T-helper 1 cell treated with Interleukin-12 subunit alpha and Interleukin-12 subunit beta and Interleukin-4 antibody, amounts not matched to agents 30 ng/mL and 1 ng/mL, for 36 hours (primary cell): ENCODE data around the gene MCEMP1. TPM values are rescaled to one million over a fixed set of nuclear protein-coding genes. Genes with fewer than 3 reads are reported as not detected.

ENCODE experiments used
- intact Hi-C: fragments of 100-400 bp; cut with micrococcal nuclease; formaldehyde crosslinking; loops from one replicate; pipeline ENCODE4 v1.15.1; 2024
- total RNA-seq: library from RNA; stranded (reverse); gene quantifications from 2 replicates; pipeline ENCODE4 v1.2.3, GENCODE V29; 2022

MCEMP1 gene
- total RNA-seq, 1 donor from 2014 or later: not detected

GRCh38 chr19:7670790-7671189, 6.1 kb upstream of the MCEMP1 start:
- intact Hi-C loops: no loop called here

- intact Hi-C loops: no loop called here
Measured at GRCh38 chr19:7672522-7672921, 4.4 kb upstream of the MCEMP1 start.

GRCh38 chr19:7674010-7675005, 2.6 kb upstream of the MCEMP1 start:
- intact Hi-C loops: no loop called here

GRCh38 chr19:7676376-7676775, 514 bp upstream of the MCEMP1 start:
- intact Hi-C loops: no loop called here

GRCh38 chr19:7677669-7678311, 900 bp downstream of the MCEMP1 start:
- intact Hi-C loops: no loop called here

- intact Hi-C loops: loop anchor here (1.0 kb wide), 1 partner anchor 21 kb away; no protein-coding TSS in a partner anchor
Measured at GRCh38 chr19:7678971-7679751, 2.3 kb downstream of the MCEMP1 start.

- intact Hi-C loops: loop anchor here (1.0 to 5.0 kb wide), 9 partner anchors 22 to 578 kb away; partner anchors contain the start of genes PET100, SNAPC2, TIMM44 and XAB2
Measured at GRCh38 chr19:7679771-7680605, 3.1 kb downstream of the MCEMP1 start.

- intact Hi-C loops: loop anchor here (1.0 to 5.0 kb wide), 12 partner anchors 26 to 581 kb away; partner anchors contain the start of genes PET100, SNAPC2, TIMM44 and XAB2
Measured at GRCh38 chr19:7680606-7681339, 3.9 kb downstream of the MCEMP1 start, which contains the start of gene TRAPPC5. TRAPPC5 (plus strand) TSS chr19:7680833; CDS start chr19:7682254, 1,421 bp downstream.

- intact Hi-C loops: loop anchor here (1.0 to 5.0 kb wide), 8 partner anchors 25 to 582 kb away; partner anchors contain the start of genes SNAPC2 and TIMM44
Measured at GRCh38 chr19:7681340-7682174, 4.7 kb downstream of the MCEMP1 start.

- intact Hi-C loops: loop anchor here (5.0 kb wide), 3 partner anchors 240 to 330 kb away; partner anchors contain the start of genes SNAPC2 and TIMM44
Measured at GRCh38 chr19:7682175-7682855, 5.4 kb downstream of the MCEMP1 start.

- intact Hi-C loops: no loop called here
Measured at GRCh38 chr19:7685546-7686445, 8.9 kb downstream of the MCEMP1 start.

- intact Hi-C loops: no loop called here
Measured at GRCh38 chr19:7687177-7687576, 10.3 kb downstream of the MCEMP1 start.

GRCh38 chr19:7689165-7689564, 12.3 kb downstream of the MCEMP1 start:
- intact Hi-C loops: no loop called here

GRCh38 chr19:7690779-7691258, 13.9 kb downstream of the MCEMP1 start:
- intact Hi-C loops: no loop called here

GRCh38 chr19:7691497-7691896, 14.6 kb downstream of the MCEMP1 start:
- intact Hi-C loops: no loop called here

GRCh38 chr19:7692417-7693088, 15.7 kb downstream of the MCEMP1 start:
- intact Hi-C loops: no loop called here
